ENCODE data around the gene POLR1D.

DNA sequence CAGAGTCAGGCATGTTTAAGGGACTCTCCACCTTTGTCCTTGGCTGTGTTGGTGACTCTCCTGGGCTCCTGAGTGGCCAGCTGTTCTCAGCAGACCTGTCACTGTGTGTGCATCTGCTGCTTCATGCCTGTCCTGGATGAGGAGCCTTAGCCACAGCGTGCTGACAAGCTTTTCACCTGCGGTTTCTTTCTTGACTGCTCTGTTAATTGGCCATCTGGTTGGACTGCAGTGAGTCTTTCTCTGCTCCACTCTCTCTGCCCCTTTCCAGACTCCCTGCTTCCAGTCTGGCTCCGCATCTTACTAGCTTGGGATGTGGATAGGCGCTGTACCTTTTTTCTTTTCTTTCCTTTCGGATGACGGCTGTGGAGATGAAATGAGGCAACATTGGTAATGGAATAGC is 38.8 kb downstream of the POLR1D start:
- no peak for TF ChIP-seq CTCF (IDR thresholded peaks at IDR 0.05)
- TF ChIP-seq POLR2A (IDR thresholded peaks at IDR 0.05): no peak
